ENCODE data around the gene IFT88. TPM values are rescaled to one million over a fixed set of nuclear protein-coding genes. Genes with fewer than 3 reads are reported as not detected.

The IFT88 gene
- total RNA-seq, 1 experiment from 2014 or later = 12.3 TPM

- in situ Hi-C loops (cut with HindIII; ENCODE audit: low pct_unique_long_range_greater_than_20kb, low sequenced_read_pairs) = no loop called here
- DNase-seq (ENCODE audit: low read depth, low spot score) (no peak), ATAC-seq (no peak)
- ChIA-PET CTCF (no interaction called here), POLR2A (interaction anchor here (0.6 kb wide), 1 partner anchor 224 kb away, joined by 4 read pairs; no protein-coding TSS in a partner anchor)
- H3K9me3 ChIP-seq (ENCODE audit: control insufficient read depth, insufficient read depth, low read depth, low read length) = no peaks in the 10 kb centered on the region
- H3K4me3 ChIP-seq (ENCODE audit: low read depth in 2 of 2, low read length in 2 of 2) = no peak overlapping the region
- no peak overlapping the region for H3K27ac ChIP-seq (ENCODE audit: low read length)
- H3K27me3 ChIP-seq (ENCODE audit: control insufficient read depth, insufficient read depth, low read length) = no peaks in the 10 kb centered on the region
- BruUV-seq (replicated peaks) = no TSS peak
- intact Hi-C loops (cut with micrococcal nuclease; ENCODE audit: unreplicated experiment) = no loop called here
- H3K4me1 ChIP-seq (ENCODE audit: control insufficient read depth, insufficient read depth, low read length) = peaks cover 6% of the 10 kb centered on the region
- no peaks in the 10 kb centered on the region for H3K36me3 ChIP-seq (ENCODE audit: control insufficient read depth, insufficient read depth, low read length)
- TF ChIP-seq TCF7L2 (IDR thresholded peaks at IDR 0.05; ENCODE audit: low read depth, low read length) = no peak
- no peak for TF ChIP-seq SIN3A (IDR thresholded peaks at IDR 0.05; ENCODE audit: borderline replicate concordance, insufficient read depth, low read depth, low read length)
- TF ChIP-seq POLR2AphosphoS5 (IDR thresholded peaks at IDR 0.05; ENCODE audit: low read depth, low read length) = no peak
- no peak for TF ChIP-seq CTCF (IDR thresholded peaks at IDR 0.05)
- no peak for TF ChIP-seq REST (IDR thresholded peaks at IDR 0.05; ENCODE audit: insufficient read depth in 1 of 2, low read depth in 2 of 2, low read length in 1 of 2)
These were observed 142.4 kb downstream of the IFT88 start for GRCh38 chr13:20709369-20709768.

GRCh38 chr13:20709782-20710181 is 142.8 kb downstream of the IFT88 start:
- ChIA-PET CTCF (no interaction called here), POLR2A (no interaction called here)

More at GRCh38 chr13:20709782-20710181, 142.8 kb downstream of the IFT88 start:
- H3K9me3 ChIP-seq (ENCODE audit: control insufficient read depth, insufficient read depth, low read depth, low read length) = no peaks in the 10 kb centered on the region
- no peaks in the 10 kb centered on the region for H3K36me3 ChIP-seq (ENCODE audit: control insufficient read depth, insufficient read depth, low read length)
- no peak overlapping the region for H3K27ac ChIP-seq (ENCODE audit: low read length)
- H3K4me1 ChIP-seq (ENCODE audit: control insufficient read depth, insufficient read depth, low read length) = peaks cover 6% of the 10 kb centered on the region
- H3K4me3 ChIP-seq (ENCODE audit: low read depth in 2 of 2, low read length in 2 of 2) = no peak overlapping the region
- DNase-seq (ENCODE audit: low read depth, low spot score) (no peak), ATAC-seq (no peak)
- TF ChIP-seq REST (IDR thresholded peaks at IDR 0.05; ENCODE audit: insufficient read depth in 1 of 2, low read depth in 2 of 2, low read length in 1 of 2) (no peak), POLR2AphosphoS5 (IDR thresholded peaks at IDR 0.05; ENCODE audit: low read depth, low read length) (no peak), TCF7L2 (IDR thresholded peaks at IDR 0.05; ENCODE audit: low read depth, low read length) (no peak), CTCF (IDR thresholded peaks at IDR 0.05) (no peak), SIN3A (IDR thresholded peaks at IDR 0.05; ENCODE audit: borderline replicate concordance, insufficient read depth, low read depth, low read length) (no peak)
- BruUV-seq (replicated peaks) = no TSS peak
- in situ Hi-C loops (cut with HindIII; ENCODE audit: low pct_unique_long_range_greater_than_20kb, low sequenced_read_pairs) (no loop called here), intact Hi-C loops (cut with micrococcal nuclease; ENCODE audit: unreplicated experiment) (no loop called here)
- no peaks in the 10 kb centered on the region for H3K27me3 ChIP-seq (ENCODE audit: control insufficient read depth, insufficient read depth, low read length)

All from Panc1 (cell line).